Smooth muscle cell (in vitro differentiated cells): Measurements from ENCODE around the gene ZMYND19. TPM values are rescaled to one million over a fixed set of nuclear protein-coding genes. Genes with fewer than 3 reads are reported as not detected.

ENCODE experiments used
- DNase-seq: peaks from one replicate; lab custom pipeline; 2025; ENCODE audit not compliant: unreplicated experiment; lab: John Stamatoyannopoulos, UW
- H2AFZ ChIP-seq: fragments of 200-600 bp; sonication (generic); 2 replicates; pipeline ENCODE4 v1.6.0; 2016; ENCODE audit warnings: antibody characterized with exemption, low read depth, mild to moderate bottlenecking
- H3F3A ChIP-seq: fragments of 200-600 bp; sonication (generic); 2 replicates; pipeline ENCODE4 v1.6.0; 2017; ENCODE audit warnings: antibody characterized with exemption, low read depth
- H3K27ac ChIP-seq: fragments of 200-600 bp; sonication (generic); 2 replicates; pipeline ENCODE4 v1.5.1; 2016; ENCODE audit warnings: low read depth, mild to moderate bottlenecking
- H3K27me3 ChIP-seq: fragments of 200-600 bp; sonication (generic); 2 replicates; pipeline ENCODE4 v1.6.1; 2016; ENCODE audit warnings: low read depth, mild to moderate bottlenecking
- H3K36me3 ChIP-seq: fragments of 200-600 bp; sonication (generic); 2 replicates; pipeline ENCODE4 v1.5.1; 2016; ENCODE audit warnings: low read depth
- H3K4me1 ChIP-seq: fragments of 200-600 bp; sonication (generic); 2 replicates; pipeline ENCODE4 v1.5.1; 2016; ENCODE audit warnings: low read depth
- H3K4me2 ChIP-seq: fragments of 200-600 bp; sonication (generic); 2 replicates; pipeline ENCODE4 v1.6.0; 2016; ENCODE audit warnings: mild to moderate bottlenecking
- H3K4me3 ChIP-seq: fragments of 200-600 bp; sonication (generic); 2 replicates; pipeline ENCODE4 v1.5.1; 2016; ENCODE audit warnings: mild to moderate bottlenecking
- H3K79me2 ChIP-seq: fragments of 200-600 bp; sonication (generic); 2 replicates; pipeline ENCODE4 v1.6.0; 2016; ENCODE audit warnings: low read depth, mild to moderate bottlenecking
- H3K9ac ChIP-seq: fragments of 200-600 bp; sonication (generic); 2 replicates; pipeline ENCODE4 v1.6.0; 2016; ENCODE audit warnings: low read depth
- H3K9me3 ChIP-seq: fragments of 200-600 bp; sonication (generic); replicated peaks from 2 replicates; pipeline ENCODE4 v1.5.1; 2016; ENCODE audit warnings: low read depth
- H4K20me1 ChIP-seq: fragments of 200-600 bp; sonication (generic); 2 replicates; pipeline ENCODE4 v1.6.0; 2016; ENCODE audit warnings: low read depth
- CTCF ChIP-seq: fragments of 200-600 bp; sonication (generic); IDR thresholded peaks from 2 replicates; pipeline ENCODE4 v1.5.1; 2017; ENCODE audit warnings: borderline replicate concordance, mild to moderate bottlenecking, antibody characterized with exemption; ENCODE audit not compliant: insufficient read depth, poor library complexity, severe bottlenecking
- WGBS: methylation state at CpG from one replicate; pipeline ENCODE4 v1.1.7; 2016; ENCODE audit warnings: low lambda C conversion rate; 5-methylcytosine and 5-hydroxymethylcytosine counted together
- polyA plus RNA-seq: library from polyadenylated mRNA; unstranded; fragments of >200 nt; fragmentation: Nextera tagmentation; extraction: Ambion mirVana; gene quantifications from 2 replicates; pipeline ENCODE4 v1.2.1, GENCODE V29; 2016
- total RNA-seq: library from RNA; depleted of rRNA; stranded (reverse); fragments of >200 nt; gene quantifications from 2 replicates; pipeline ENCODE4 v1.2.3, GENCODE V29; 2014

ZMYND19 gene
- total and polyA plus RNA-seq, 2 experiments from 2014 or later, result 16.6 to 37.8 TPM

- H3F3A ChIP-seq, result no peaks in the 10 kb centered on the region
- no peak overlapping the region for H3K4me2 ChIP-seq
- no peak overlapping the region for H2AFZ ChIP-seq
- no peak overlapping the region for H3K9ac ChIP-seq
- WGBS, result 94% methylated on average over 23 of the region's 23 CpGs
- no peaks in the 10 kb centered on the region for H3K27me3 ChIP-seq
- no peak overlapping the region for H3K4me3 ChIP-seq
- peaks cover 11% of the 10 kb centered on the region for H3K4me1 ChIP-seq
- H3K27ac ChIP-seq, result no peak overlapping the region
- DNase-seq, result no peak
- peaks cover 26% of the 10 kb centered on the region for H3K79me2 ChIP-seq
- TF ChIP-seq CTCF, result no peak
- peaks cover 12% of the 10 kb centered on the region for H4K20me1 ChIP-seq
- no peaks in the 10 kb centered on the region for H3K9me3 ChIP-seq
- H3K36me3 ChIP-seq, result no peaks in the 10 kb centered on the region
Observed at GRCh38 chr9:137580209-137580953, 9.9 kb downstream of the ZMYND19 start.

DNA sequence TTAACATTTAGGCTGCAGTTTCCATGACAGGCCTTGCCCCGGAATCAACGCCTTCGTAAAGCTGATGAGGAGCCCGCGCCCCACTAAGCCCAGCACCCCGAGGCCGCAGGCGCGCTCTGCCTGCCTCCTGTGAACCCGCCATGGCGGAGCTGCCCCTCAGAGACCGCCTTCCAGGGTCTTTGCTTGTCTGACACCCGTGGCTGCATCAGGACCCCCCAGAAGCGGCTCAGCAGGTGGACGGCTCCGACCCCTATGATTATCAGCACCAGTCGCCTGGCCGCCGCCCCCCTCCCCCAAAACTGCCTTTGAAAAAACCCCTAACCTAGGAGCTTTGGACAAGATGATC is 11.1 kb downstream of the ZMYND19 start:
- Histone ChIP-seq H3K9ac (peak overlapping the region; percentile 71), H3K9me3 (no peaks in the 10 kb centered on the region), H3K79me2 (peaks cover 26% of the 10 kb centered on the region), H2AFZ (peak overlapping the region; percentile 94), H3F3A (no peaks in the 10 kb centered on the region), H3K4me1 (peaks cover 11% of the 10 kb centered on the region), H3K4me3 (peak overlapping the region; percentile 89), H3K27ac (peak overlapping the region; percentile 40), H3K36me3 (no peaks in the 10 kb centered on the region), H3K27me3 (no peaks in the 10 kb centered on the region), H4K20me1 (peaks cover 12% of the 10 kb centered on the region), H3K4me2 (peak overlapping the region; percentile 96)
- no peak for DNase-seq
- TF ChIP-seq CTCF, result no peak
- WGBS, result 66% methylated on average over 19 of the region's 19 CpGs

- Histone ChIP-seq H4K20me1 (peaks cover 12% of the 10 kb centered on the region), H3K9me3 (no peaks in the 10 kb centered on the region), H3K4me3 (peak within 1 kb of the TSS; percentile 89), H3K36me3 (no peaks in the 10 kb centered on the region), H3K27ac (peak within 1 kb of the TSS; percentile 40), H3K4me2 (peak within 1 kb of the TSS; percentile 96), H3K9ac (peak within 1 kb of the TSS; percentile 72), H2AFZ (peak within 1 kb of the TSS; percentile 94), H3K79me2 (peaks cover 26% of the 10 kb centered on the region), H3K27me3 (no peaks in the 10 kb centered on the region), H3F3A (no peaks in the 10 kb centered on the region), H3K4me1 (peaks cover 11% of the 10 kb centered on the region)
- WGBS, result 3% methylated on average over 61 of the region's 82 CpGs
- peak; percentile 82 for DNase-seq
- TF ChIP-seq CTCF, result peak; percentile 90
Observed at GRCh38 chr9:137578518-137579258, 11.6 kb downstream of the ZMYND19 start, which contains the start of gene DPH7. DPH7 (minus strand) TSS chr9:137578925; CDS start chr9:137578777, 148 bp downstream.
